Panc1 (cell line): Measurements from ENCODE around the gene MSH4.
"Not testable (repeated sequence)": the region's sequence is repeated elsewhere in the genome, so short reads cannot be mapped to it uniquely, and the experiment has no call there.

Experiments
- CTCF ChIP-seq: fragments of 450-650 bp; IDR thresholded peaks from 2 replicates; pipeline ENCODE4 v1.5.1; 2017; ENCODE audit warnings: mild to moderate bottlenecking
- POLR2AphosphoS5 ChIP-seq: IDR thresholded peaks from 2 replicates; pipeline ENCODE4 v1.6.1; 2012; ENCODE audit warnings: mild to moderate bottlenecking, low read depth, low read length, moderate library complexity

GRCh38 chr1:75943037-75943436 lies 146.4 kb downstream of the MSH4 start:
- not testable (repeated sequence) for TF ChIP-seq CTCF, POLR2AphosphoS5
